ENCODE measurements around the gene CWC27. TPM values are rescaled to one million over a fixed set of nuclear protein-coding genes. Genes with fewer than 3 reads are reported as not detected.

Gene CWC27
- total RNA-seq, 1 experiment from 2014 or later = 12.6 TPM

DNA sequence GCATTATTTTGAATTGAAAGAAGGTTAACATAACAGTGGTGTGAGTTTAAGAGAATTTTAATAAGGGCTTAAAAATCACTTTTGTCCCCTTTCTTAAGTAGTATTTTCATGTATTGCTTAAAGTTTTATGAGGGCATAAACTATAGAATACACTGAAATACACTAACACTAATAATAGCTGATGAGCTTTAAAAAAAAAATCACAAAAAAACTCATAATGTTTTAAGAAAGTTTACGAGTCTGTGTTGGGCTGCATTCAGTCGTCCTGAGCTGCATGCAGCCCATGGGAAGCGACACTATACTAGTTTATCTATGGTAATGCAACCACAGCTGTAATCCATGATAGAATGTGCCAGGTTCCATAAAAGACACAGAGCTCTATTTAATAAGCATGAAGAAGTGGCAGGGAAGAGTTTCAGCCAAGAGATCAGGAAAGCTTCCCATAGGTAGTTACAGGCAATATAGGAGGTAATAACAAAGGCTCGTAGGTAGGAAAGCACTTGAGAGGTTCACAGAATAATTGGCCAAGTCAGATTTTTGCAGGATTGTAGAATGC lies 4.7 kb upstream of the CWC27 start:
- no TSS peak for BruUV-seq (replicated peaks)
- no peak for DNase-seq
- Histone ChIP-seq H3K4me1 (ENCODE audit: insufficient read depth, low read length) (peaks cover 23% of the 10 kb centered on the region), H3K27ac (ENCODE audit: low read length) (no peak overlapping the region), H3K9ac (ENCODE audit: low read length) (no peak overlapping the region), H2AFZ (ENCODE audit: low read length) (no peak overlapping the region), H3F3A (ENCODE audit: low read length, unreplicated experiment) (peaks cover 3% of the 10 kb centered on the region), H3K4me2 (ENCODE audit: low read length) (no peak overlapping the region), H3K36me3 (ENCODE audit: low read depth, low read length) (0 out of 2 replicates have a peak, but pooled peaks cover 3% of the 10 kb centered on the region), H3K9me3 (ENCODE audit: low read length) (no peaks in the 10 kb centered on the region), H3K9me2 (replicated peaks; ENCODE audit: low read length) (no peaks in the 10 kb centered on the region), H4K20me1 (ENCODE audit: low read length) (0 out of 2 replicates have a peak, but pooled peaks cover 7% of the 10 kb centered on the region), H3K27me3 (ENCODE audit: low read length) (no peaks in the 10 kb centered on the region), H3K4me3 (ENCODE audit: low read length) (no peak overlapping the region), H3K79me2 (ENCODE audit: low read length) (peaks cover 82% of the 10 kb centered on the region)
- POLR2A ChIA-PET (ENCODE audit: unreplicated experiment) = no interaction called here
- TF ChIP-seq EZH2 (IDR thresholded peaks at IDR 0.05; ENCODE audit: low read length, unreplicated experiment) (no peak), EZH2phosphoT487 (IDR thresholded peaks at IDR 0.05; ENCODE audit: borderline replicate concordance, low read length) (no peak)
- TF ChIP-seq, protein P1, sequence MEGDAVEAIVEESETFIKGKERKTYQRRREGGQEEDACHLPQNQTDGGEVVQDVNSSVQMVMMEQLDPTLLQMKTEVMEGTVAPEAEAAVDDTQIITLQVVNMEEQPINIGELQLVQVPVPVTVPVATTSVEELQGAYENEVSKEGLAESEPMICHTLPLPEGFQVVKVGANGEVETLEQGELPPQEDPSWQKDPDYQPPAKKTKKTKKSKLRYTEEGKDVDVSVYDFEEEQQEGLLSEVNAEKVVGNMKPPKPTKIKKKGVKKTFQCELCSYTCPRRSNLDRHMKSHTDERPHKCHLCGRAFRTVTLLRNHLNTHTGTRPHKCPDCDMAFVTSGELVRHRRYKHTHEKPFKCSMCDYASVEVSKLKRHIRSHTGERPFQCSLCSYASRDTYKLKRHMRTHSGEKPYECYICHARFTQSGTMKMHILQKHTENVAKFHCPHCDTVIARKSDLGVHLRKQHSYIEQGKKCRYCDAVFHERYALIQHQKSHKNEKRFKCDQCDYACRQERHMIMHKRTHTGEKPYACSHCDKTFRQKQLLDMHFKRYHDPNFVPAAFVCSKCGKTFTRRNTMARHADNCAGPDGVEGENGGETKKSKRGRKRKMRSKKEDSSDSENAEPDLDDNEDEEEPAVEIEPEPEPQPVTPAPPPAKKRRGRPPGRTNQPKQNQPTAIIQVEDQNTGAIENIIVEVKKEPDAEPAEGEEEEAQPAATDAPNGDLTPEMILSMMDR (conservative IDR thresholded peaks at IDR 0.05; ENCODE audit: low read depth, low read length) = no peak
- intact Hi-C loops (cut with micrococcal nuclease) = no loop called here
- CTCF ChIA-PET = no interaction called here
- ATAC-seq = no peak

DNA sequence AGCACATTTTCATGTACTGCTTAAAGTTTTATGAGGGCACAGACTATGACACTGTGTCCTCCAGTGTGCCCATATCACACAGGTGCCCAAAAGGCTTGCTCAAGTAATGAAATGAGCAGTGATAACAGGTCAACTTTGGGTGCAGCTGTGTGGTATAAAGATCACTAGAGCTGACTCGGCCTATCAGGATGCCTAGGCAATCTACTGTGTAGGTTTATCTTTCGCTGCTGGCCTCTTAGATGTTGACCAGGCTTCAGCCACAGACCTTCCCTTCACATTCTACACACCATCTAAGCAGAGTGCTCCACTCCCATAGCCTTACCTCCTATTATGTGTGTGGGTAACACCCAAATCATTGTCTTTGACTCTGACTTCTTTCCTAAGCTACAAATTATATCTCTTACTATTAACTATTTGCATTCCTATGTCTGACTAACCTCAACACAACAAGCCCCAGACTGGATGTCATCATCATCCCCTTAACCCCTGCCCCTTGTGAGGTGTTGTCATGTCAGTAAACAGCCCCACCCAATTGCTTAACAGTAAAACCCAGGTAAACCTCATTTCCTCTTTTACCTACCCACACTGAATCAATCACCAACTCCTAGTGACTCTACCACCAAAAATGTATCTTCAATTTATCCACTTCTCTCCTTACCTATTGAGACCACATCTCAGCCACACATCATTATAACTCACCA lies 2.8 kb upstream of the CWC27 start:
- TF ChIP-seq EZH2phosphoT487 (IDR thresholded peaks at IDR 0.05; ENCODE audit: borderline replicate concordance, low read length) = no peak
- TF ChIP-seq EZH2 (IDR thresholded peaks at IDR 0.05; ENCODE audit: low read length, unreplicated experiment) = no peak
- TF ChIP-seq, protein P1 (conservative IDR thresholded peaks at IDR 0.05; ENCODE audit: low read depth, low read length) = no peak
- Histone ChIP-seq H3K4me3 (ENCODE audit: low read length) (peak overlapping the region; percentile 96), H3K79me2 (ENCODE audit: low read length) (peaks cover 86% of the 10 kb centered on the region), H2AFZ (ENCODE audit: low read length) (no peak overlapping the region), H3K27ac (ENCODE audit: low read length) (peak overlapping the region; percentile 90), H3K9me2 (replicated peaks; ENCODE audit: low read length) (no peaks in the 10 kb centered on the region), H3F3A (ENCODE audit: low read length, unreplicated experiment) (peaks cover 3% of the 10 kb centered on the region), H4K20me1 (ENCODE audit: low read length) (0 out of 2 replicates have a peak, but pooled peaks cover 5% of the 10 kb centered on the region), H3K4me1 (ENCODE audit: insufficient read depth, low read length) (peaks cover 37% of the 10 kb centered on the region), H3K9me3 (ENCODE audit: low read length) (no peaks in the 10 kb centered on the region), H3K9ac (ENCODE audit: low read length) (no peak overlapping the region; the same call in 1 of the 2 replicates), H3K27me3 (ENCODE audit: low read length) (no peaks in the 10 kb centered on the region), H3K36me3 (ENCODE audit: low read depth, low read length) (0 out of 2 replicates have a peak, but pooled peaks cover 3% of the 10 kb centered on the region), H3K4me2 (ENCODE audit: low read length) (peak overlapping the region; percentile 94)
- DNase-seq (peak; percentile 85), ATAC-seq (peak; percentile 44)
- ChIA-PET CTCF (no interaction called here), POLR2A (ENCODE audit: unreplicated experiment) (interaction anchor here (0.9 kb wide), 1 partner anchor 797 kb away, joined by 3 read pairs; the partner anchor contains the start of genes CENPK and PPWD1)
- intact Hi-C loops (cut with micrococcal nuclease) = no loop called here
- no TSS peak for BruUV-seq (replicated peaks)

Data from PC-3 (cell line).